Ovary (tissue), 9 donors: ENCODE data around the gene SNX27. TPM values are rescaled to one million over a fixed set of nuclear protein-coding genes. Genes with fewer than 3 reads are reported as not detected.

Experiments used
- DNase-seq, 5 donors: peaks; one replicate each; pipeline ENCODE4 v3.0.0-alpha.2; 2019 to 2020
- H3K27ac ChIP-seq, 2 donors: fragments of 200-600 bp; one replicate each; pipeline versions ENCODE4 v1.5.1 to v1.8.0; 2019 to 2022
- H3K27me3 ChIP-seq: fragments of 200-600 bp; one replicate; pipeline ENCODE4 v1.8.0; 2022
- H3K36me3 ChIP-seq: fragments of 200-600 bp; sonication (generic); one replicate; pipeline ENCODE4 v1.5.1; 2019
- H3K4me1 ChIP-seq: one replicate; pipeline ENCODE4 v1.8.1; 2013; ENCODE audit warnings: mild to moderate bottlenecking, moderate library complexity; ENCODE audit not compliant: insufficient read depth
- H3K4me3 ChIP-seq: fragments of 200-600 bp; sonication (generic); one replicate; pipeline ENCODE4 v1.5.1; 2017
- H3K9me3 ChIP-seq, 2 donors: fragments of 200-600 bp in 1 of 2; sonication (generic) in 1 of 2; one replicate each; pipeline versions ENCODE4 v1.5.1 to v1.8.1; 2013 to 2019; ENCODE audit warnings: mild to moderate bottlenecking in 1 of 2, moderate library complexity in 1 of 2
- CTCF ChIP-seq, 3 donors: fragments of 450-650 bp in 2 of 3; fragments of 200-600 bp in 1 of 3; IDR thresholded peaks; one replicate each; pipeline versions ENCODE4 v1.5.1 to v1.8.0; 2016 to 2022; ENCODE audit warnings: antibody characterized with exemption in 3 of 3, mild to moderate bottlenecking in 1 of 3
- EP300 ChIP-seq: sonication (generic); formaldehyde crosslinking; IDR thresholded peaks from one replicate; pipeline ENCODE4 v1.6.1; 2017; ENCODE audit warnings: antibody characterized with exemption
- POLR2A ChIP-seq: fragments of 450-650 bp; IDR thresholded peaks from one replicate; pipeline ENCODE4 v1.6.1; 2017; ENCODE audit warnings: antibody characterized with exemption, mild to moderate bottlenecking, moderate library complexity
- WGBS, 3 donors: extraction: QIAGEN DNeasy Blood & Tissue Kit in 1 of 3; methylation state at CpG; one replicate each; pipeline versions ENCODE4 v1.1.5 to v1.1.7; 2013 to 2017; 5-methylcytosine and 5-hydroxymethylcytosine counted together
- intact Hi-C, 4 donors: fragments of 100-400 bp; cut with DNase I; formaldehyde crosslinking; loops; one replicate each; pipeline versions ENCODE4 v1.11.0 to v1.15.1; 2022 to 2023
- polyA plus RNA-seq, 2 donors: library from polyadenylated mRNA; stranded (reverse); fragments of 200-250 nt in 1 of 2; fragments of 350-450 nt in 1 of 2; fragmentation: Illumina TruSeq in 1 of 2; extraction: RNeasy Lipid Tissue Mini Kit (QIAGEN cat#74804) in 1 of 2; gene quantifications; one replicate each; pipeline ENCODE4 v1.2.3, GENCODE V29; 2013 to 2014
- total RNA-seq, 7 donors: library from RNA; depleted of rRNA in 2 of 7; stranded (reverse); fragments of >200 nt in 2 of 7; fragmentation: NEBNext Ultra II Directional in 3 of 7; extraction: Animal tissue kit (Norgen Biotek cat#: 25700) in 3 of 7; gene quantifications; one replicate each; pipeline versions ENCODE4 v1.1.0 to v1.2.4, GENCODE V29; 2016 to 2023
- donor health status: DM: no; HTN: no; CAD: no; lungs with moderate emphysema.
- donor health status: DM: no; HTN: no; CAD: no.
- donor health status: Bipolar disorder and iron deficiency.
- donor health status: DM: yes; HTN: yes; CAD: no.
- donor health status: DM: no; HTN: no; CAD: no.
- donor health status: DM: yes; HTN: yes; CAD: no.

SNX27 gene
- total and polyA plus RNA-seq, 9 donors = 9.5 to 42.7 (median 35.1) TPM

GRCh38 chr1:151710187-151710840, 98.5 kb downstream of the SNX27 start:
- 26 to 31% (median 26%) methylated on average over 15 of the region's 15 CpGs for WGBS, 3 donors
- Histone ChIP-seq H3K4me3 (no peak overlapping the region), H3K9me3 (no peaks in the 10 kb centered on the region), H3K27me3 (no peaks in the 10 kb centered on the region), H3K27ac (no peak overlapping the region), H3K4me1 (no peaks in the 10 kb centered on the region), H3K36me3 (no peaks in the 10 kb centered on the region)
- no peak for DNase-seq
- TF ChIP-seq POLR2A (no peak), EP300 (no peak), CTCF (IDR thresholded peaks at IDR 0.05) (no peak)
- intact Hi-C loops = no loop called here

GRCh38 chr1:151711044-151711800, 99.4 kb downstream of the SNX27 start:
- intact Hi-C loops = no loop called here
- Histone ChIP-seq H3K27ac (no peak overlapping the region), H3K36me3 (no peaks in the 10 kb centered on the region), H3K4me3 (no peak overlapping the region), H3K9me3 (no peaks in the 10 kb centered on the region), H3K4me1 (no peaks in the 10 kb centered on the region), H3K27me3 (no peaks in the 10 kb centered on the region)
- no peak for DNase-seq
- 71 to 77% (median 74%) methylated on average over 21 of the region's 21 CpGs for WGBS, 3 donors
- TF ChIP-seq EP300 = no peak
- TF ChIP-seq POLR2A = no peak
- no peak for TF ChIP-seq CTCF (IDR thresholded peaks at IDR 0.05)

GRCh38 chr1:151711951-151712350, 100.1 kb downstream of the SNX27 start:
- no peak overlapping the region for H3K4me3 ChIP-seq
- no peaks in the 10 kb centered on the region for H3K9me3 ChIP-seq
- H3K36me3 ChIP-seq = no peaks in the 10 kb centered on the region
- WGBS, 3 donors = 62 to 66% (median 63%) methylated on average over 10 of the region's 10 CpGs
- no peak for DNase-seq
- no peak overlapping the region for H3K27ac ChIP-seq
- peaks cover 2% of the 10 kb centered on the region for H3K4me1 ChIP-seq
- TF ChIP-seq CTCF (IDR thresholded peaks at IDR 0.05) (no peak), POLR2A (no peak), EP300 (no peak)
- H3K27me3 ChIP-seq = no peaks in the 10 kb centered on the region
- intact Hi-C loops = no loop called here

DNA sequence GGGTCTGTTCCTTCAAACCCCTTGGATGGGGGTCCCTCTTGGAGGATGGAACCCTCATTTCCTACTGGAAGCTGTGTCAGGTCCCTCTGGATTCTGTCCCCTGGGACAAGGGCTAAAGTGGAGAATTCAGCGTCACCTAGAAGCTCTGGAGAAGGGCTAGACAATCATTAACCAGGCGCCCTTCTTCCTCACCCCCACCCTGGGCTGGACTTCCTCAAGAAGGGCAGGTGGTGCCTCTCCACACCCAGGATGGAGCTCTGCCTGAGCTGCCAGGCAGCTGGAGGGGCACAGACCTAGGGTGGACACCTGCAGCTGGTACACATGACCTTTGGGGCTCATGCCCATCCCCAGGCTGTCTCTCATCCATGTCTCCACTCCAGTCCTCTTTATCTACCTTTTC, 101.2 kb downstream of the SNX27 start:
- DNase-seq = no peak
- WGBS, 3 donors = 74 to 89% (median 88%) methylated on average over 2 of the region's 2 CpGs
- no peak for TF ChIP-seq EP300
- peaks cover 2% of the 10 kb centered on the region for H3K4me1 ChIP-seq
- intact Hi-C loops = no loop called here
- H3K9me3 ChIP-seq = no peaks in the 10 kb centered on the region
- H3K27me3 ChIP-seq = no peaks in the 10 kb centered on the region
- no peaks in the 10 kb centered on the region for H3K36me3 ChIP-seq
- H3K27ac ChIP-seq = no peak overlapping the region
- H3K4me3 ChIP-seq = no peak overlapping the region

GRCh38 chr1:151713874-151714273, 102.0 kb downstream of the SNX27 start:
- TF ChIP-seq CTCF (IDR thresholded peaks at IDR 0.05) (no peak), POLR2A (no peak), EP300 (no peak)
- H3K27me3 ChIP-seq = no peaks in the 10 kb centered on the region
- no peaks in the 10 kb centered on the region for H3K9me3 ChIP-seq
- DNase-seq = no peak
- no peaks in the 10 kb centered on the region for H3K36me3 ChIP-seq
- H3K4me1 ChIP-seq = peaks cover 2% of the 10 kb centered on the region
- 76 to 94% (median 82%) methylated on average over 2 of the region's 2 CpGs for WGBS, 3 donors
- intact Hi-C loops = no loop called here
- H3K27ac ChIP-seq = no peak overlapping the region
- H3K4me3 ChIP-seq = no peak overlapping the region
